ENCODE data around the gene TNIP2.
"Not testable (repeated sequence)": the region's sequence is repeated elsewhere in the genome, so short reads cannot be mapped to it uniquely, and the experiment has no call there.

TNIP2 gene

GRCh38 chr4:2738296-2738695 lies 17.8 kb downstream of the TNIP2 start:
- H2AFZ ChIP-seq (ENCODE audit: insufficient read depth, low read length, poor library complexity); H3K79me2 ChIP-seq (ENCODE audit: control insufficient read depth, insufficient read depth, low read length, poor library complexity); H3K4me2 ChIP-seq (ENCODE audit: low read length); H4K91ac ChIP-seq (ENCODE audit: low read depth, low read length); H3K27me3 ChIP-seq (ENCODE audit: insufficient read depth, low read length); H4K8ac ChIP-seq (ENCODE audit: low read depth, low read length); H3K9ac ChIP-seq (ENCODE audit: low read length); H2AK5ac ChIP-seq (ENCODE audit: low read length); H3K18ac ChIP-seq (ENCODE audit: low read length); H3K4me3 ChIP-seq (ENCODE audit: low read depth, low read length); H3K9me3 ChIP-seq (ENCODE audit: insufficient read depth, low read depth, low read length); H3K4ac ChIP-seq (ENCODE audit: low read depth, low read length); H4K12ac ChIP-seq (ENCODE audit: low read depth, low read length); H2BK5ac ChIP-seq (ENCODE audit: low read depth, low read length, poor library complexity); DNase-seq; H2BK120ac ChIP-seq (ENCODE audit: insufficient read depth, low read length, poor library complexity); H3K14ac ChIP-seq (ENCODE audit: low read length); H3K27ac ChIP-seq (ENCODE audit: low read depth, low read length); H3K23ac ChIP-seq (ENCODE audit: low read length); H2BK12ac ChIP-seq (ENCODE audit: low read length): not testable (repeated sequence)
- peaks cover 7 to 15% of the 10 kb centered on the region in 2 experiments for H3K4me1 ChIP-seq (ENCODE audit: control insufficient read depth in 1 of 2, insufficient read depth in 2 of 2, low read length in 2 of 2)
- peaks cover 23 to 24% of the 10 kb centered on the region in 2 experiments for H3K36me3 ChIP-seq (ENCODE audit: control insufficient read depth in 1 of 2, insufficient read depth in 2 of 2, low read length in 2 of 2)
- H3K79me1 ChIP-seq (ENCODE audit: low read length), result peaks cover 11% of the 10 kb centered on the region
- no CpG with 5 or more reads among the region's 2 CpGs for WGBS (ENCODE audit: extremely low coverage, insufficient coverage, insufficient read length)

GRCh38 chr4:2735869-2736268 lies 20.3 kb downstream of the TNIP2 start:
- H3K23ac ChIP-seq (ENCODE audit: low read length), result no peak overlapping the region
- H4K8ac ChIP-seq (ENCODE audit: low read depth, low read length), result no peak overlapping the region

GRCh38 chr4:2734612-2735011 lies 21.5 kb downstream of the TNIP2 start:
- no peaks in the 10 kb centered on the region for H3K9me3 ChIP-seq (ENCODE audit: insufficient read depth, low read depth, low read length)
- no peak overlapping the region for H3K18ac ChIP-seq (ENCODE audit: low read length)
- no peaks in the 10 kb centered on the region for H3K4me1 ChIP-seq (ENCODE audit: control insufficient read depth in 1 of 2, insufficient read depth in 2 of 2, low read length in 2 of 2)
- no peaks in the 10 kb centered on the region for H3K79me2 ChIP-seq (ENCODE audit: control insufficient read depth, insufficient read depth, low read length, poor library complexity)
- H3K36me3 ChIP-seq (ENCODE audit: control insufficient read depth in 1 of 2, insufficient read depth in 2 of 2, low read length in 2 of 2), result peaks cover 31% of the 10 kb centered on the region in 2 experiments
- H3K4me3 ChIP-seq (ENCODE audit: low read depth, low read length), result no peak overlapping the region
- no peak overlapping the region for H2BK120ac ChIP-seq (ENCODE audit: insufficient read depth, low read length, poor library complexity)
- H3K23ac ChIP-seq (ENCODE audit: low read length), result no peak overlapping the region
- no peak overlapping the region for H3K14ac ChIP-seq (ENCODE audit: low read length)
- DNase-seq, result no peak
- H2BK12ac ChIP-seq (ENCODE audit: low read length), result no peak overlapping the region
- H3K9ac ChIP-seq (ENCODE audit: low read length), result no peak overlapping the region
- no peak overlapping the region for H4K91ac ChIP-seq (ENCODE audit: low read depth, low read length)
- no peak overlapping the region for H3K4me2 ChIP-seq (ENCODE audit: low read length)
- no peak overlapping the region for H4K8ac ChIP-seq (ENCODE audit: low read depth, low read length)
- H2AFZ ChIP-seq (ENCODE audit: insufficient read depth, low read length, poor library complexity), result no peak overlapping the region
- no peak overlapping the region for H3K27ac ChIP-seq (ENCODE audit: low read depth, low read length)
- WGBS (ENCODE audit: extremely low coverage, insufficient coverage, insufficient read length), result no CpG with 5 or more reads among the region's 1 CpG
- no peak overlapping the region for H2BK5ac ChIP-seq (ENCODE audit: low read depth, low read length, poor library complexity)
- H4K12ac ChIP-seq (ENCODE audit: low read depth, low read length), result no peak overlapping the region
- no peak overlapping the region for H3K4ac ChIP-seq (ENCODE audit: low read depth, low read length)
- H3K79me1 ChIP-seq (ENCODE audit: low read length), result no peaks in the 10 kb centered on the region
- no peaks in the 10 kb centered on the region for H3K27me3 ChIP-seq (ENCODE audit: insufficient read depth, low read length)
- no peak overlapping the region for H2AK5ac ChIP-seq (ENCODE audit: low read length)

More at GRCh38 chr4:2735869-2736268, 20.3 kb downstream of the TNIP2 start:
- Histone ChIP-seq H2AFZ (ENCODE audit: insufficient read depth, low read length, poor library complexity) (no peak overlapping the region), H3K4ac (ENCODE audit: low read depth, low read length) (no peak overlapping the region), H4K91ac (ENCODE audit: low read depth, low read length) (no peak overlapping the region), H3K9ac (ENCODE audit: low read length) (no peak overlapping the region), H4K12ac (ENCODE audit: low read depth, low read length) (no peak overlapping the region), H3K4me1 (ENCODE audit: control insufficient read depth in 1 of 2, insufficient read depth in 2 of 2, low read length in 2 of 2) (no peaks in the 10 kb centered on the region), H2AK5ac (ENCODE audit: low read length) (no peak overlapping the region), H3K27ac (ENCODE audit: low read depth, low read length) (no peak overlapping the region), H3K27me3 (ENCODE audit: insufficient read depth, low read length) (no peaks in the 10 kb centered on the region), H3K9me3 (ENCODE audit: insufficient read depth, low read depth, low read length) (no peaks in the 10 kb centered on the region), H3K14ac (ENCODE audit: low read length) (no peak overlapping the region), H2BK5ac (ENCODE audit: low read depth, low read length, poor library complexity) (no peak overlapping the region), H3K4me2 (ENCODE audit: low read length) (no peak overlapping the region), H2BK120ac (ENCODE audit: insufficient read depth, low read length, poor library complexity) (no peak overlapping the region), H3K4me3 (ENCODE audit: low read depth, low read length) (no peak overlapping the region), H3K36me3 (ENCODE audit: control insufficient read depth in 1 of 2, insufficient read depth in 2 of 2, low read length in 2 of 2) (peaks cover 26 to 27% of the 10 kb centered on the region in 2 experiments), H3K18ac (ENCODE audit: low read length) (no peak overlapping the region), H3K79me1 (ENCODE audit: low read length) (no peaks in the 10 kb centered on the region), H3K79me2 (ENCODE audit: control insufficient read depth, insufficient read depth, low read length, poor library complexity) (no peaks in the 10 kb centered on the region), H2BK12ac (ENCODE audit: low read length) (no peak overlapping the region)
- DNase-seq, result no peak

- no peak overlapping the region for H3K4me2 ChIP-seq (ENCODE audit: low read length)
- H3K9ac ChIP-seq (ENCODE audit: low read length), result no peak overlapping the region
Measured at GRCh38 chr4:2733844-2734574, 22.1 kb downstream of the TNIP2 start.

More at GRCh38 chr4:2733844-2734574, 22.1 kb downstream of the TNIP2 start:
- Histone ChIP-seq H3K4me1 (ENCODE audit: control insufficient read depth in 1 of 2, insufficient read depth in 2 of 2, low read length in 2 of 2) (no peaks in the 10 kb centered on the region), H2BK12ac (ENCODE audit: low read length) (no peak overlapping the region), H3K9me3 (ENCODE audit: insufficient read depth, low read depth, low read length) (no peaks in the 10 kb centered on the region), H3K14ac (ENCODE audit: low read length) (no peak overlapping the region), H3K79me1 (ENCODE audit: low read length) (no peaks in the 10 kb centered on the region), H2AFZ (ENCODE audit: insufficient read depth, low read length, poor library complexity) (no peak overlapping the region), H3K27ac (ENCODE audit: low read depth, low read length) (no peak overlapping the region), H2AK5ac (ENCODE audit: low read length) (no peak overlapping the region), H3K23ac (ENCODE audit: low read length) (no peak overlapping the region), H3K79me2 (ENCODE audit: control insufficient read depth, insufficient read depth, low read length, poor library complexity) (no peaks in the 10 kb centered on the region), H4K91ac (ENCODE audit: low read depth, low read length) (no peak overlapping the region), H4K8ac (ENCODE audit: low read depth, low read length) (no peak overlapping the region), H2BK5ac (ENCODE audit: low read depth, low read length, poor library complexity) (no peak overlapping the region), H2BK120ac (ENCODE audit: insufficient read depth, low read length, poor library complexity) (no peak overlapping the region), H3K18ac (ENCODE audit: low read length) (no peak overlapping the region), H3K4me3 (ENCODE audit: low read depth, low read length) (no peak overlapping the region), H3K4ac (ENCODE audit: low read depth, low read length) (no peak overlapping the region), H3K27me3 (ENCODE audit: insufficient read depth, low read length) (no peaks in the 10 kb centered on the region), H4K12ac (ENCODE audit: low read depth, low read length) (no peak overlapping the region), H3K36me3 (ENCODE audit: control insufficient read depth in 1 of 2, insufficient read depth in 2 of 2, low read length in 2 of 2) (peaks cover 36 to 37% of the 10 kb centered on the region in 2 experiments)
- no peak for DNase-seq
- no CpG with 5 or more reads among the region's 2 CpGs for WGBS (ENCODE audit: extremely low coverage, insufficient coverage, insufficient read length)

Measured in trophoblast cell (in vitro differentiated cells and primary cell).